Left ventricle myocardium inferior (tissue), 1 donor: ENCODE data around the gene AP2A2. TPM values are rescaled to one million over a fixed set of nuclear protein-coding genes. Genes with fewer than 3 reads are reported as not detected.

Source experiments
- DNase-seq: peaks from one replicate; pipeline ENCODE4 v3.0.0-alpha.2; 2020
- H3K27ac ChIP-seq: fragments of 200-600 bp; replicated peaks from 2 replicates; pipeline ENCODE4 v1.8.0; 2021
- H3K27me3 ChIP-seq: fragments of 200-600 bp; 2 replicates; pipeline ENCODE4 v1.8.0; 2021; ENCODE audit warnings: low read depth
- H3K36me3 ChIP-seq: fragments of 200-600 bp; 2 replicates; pipeline ENCODE4 v1.8.0; 2021
- H3K4me1 ChIP-seq: fragments of 200-600 bp; 2 replicates; pipeline ENCODE4 v1.8.0; 2021
- H3K4me3 ChIP-seq: fragments of 200-600 bp; 2 replicates; pipeline ENCODE4 v1.8.0; 2021; ENCODE audit warnings: mild to moderate bottlenecking, moderate library complexity
- H3K9me3 ChIP-seq: fragments of 200-600 bp; replicated peaks from 2 replicates; pipeline ENCODE4 v1.8.0; 2021
- intact Hi-C: fragments of 100-400 bp; cut with micrococcal nuclease; formaldehyde crosslinking; loops from one replicate; pipeline ENCODE4 v1.11.0; 2022
- total RNA-seq: library from RNA; stranded (reverse); fragmentation: NEBNext Ultra II Directional; extraction: Animal tissue kit (Norgen Biotek cat#: 25700); gene quantifications from one replicate; pipeline ENCODE4 v1.2.1, GENCODE V29; 2021
- TF ChIP-seq, protein P1 (sequence below): fragments of 200-600 bp; IDR thresholded peaks from 2 replicates; pipeline ENCODE4 v1.8.0; 2021; ENCODE audit warnings: antibody characterized with exemption, mild to moderate bottlenecking, borderline replicate concordance
- donor health status: DM: no; HTN: yes; CAD: no; lungs with severe emphysema.

Gene AP2A2
- total RNA-seq, 1 donor from 2014 or later, result 41.4 TPM

DNA sequence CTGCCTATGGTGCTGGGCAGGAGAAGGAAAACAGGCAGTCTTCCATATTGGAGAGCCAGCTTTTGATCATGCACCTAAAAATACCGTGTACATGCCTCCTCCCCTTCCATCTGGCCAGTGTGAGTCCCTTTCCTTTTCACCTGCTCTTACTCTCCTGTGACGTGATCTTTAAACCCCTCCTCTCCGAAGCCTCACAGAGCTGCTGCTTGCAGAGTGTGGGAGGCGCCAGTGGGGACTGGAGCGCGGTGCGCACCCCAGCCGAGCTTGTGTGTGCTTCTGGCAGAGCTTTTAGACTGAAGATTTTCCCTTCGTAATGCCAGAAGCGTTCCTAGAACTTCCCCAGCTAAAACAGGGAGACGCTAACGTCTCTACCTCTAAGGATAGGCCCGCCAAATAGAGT, 81.1 kb downstream of the AP2A2 start:
- intact Hi-C loops, result no loop called here
- no peaks in the 10 kb centered on the region for H3K27me3 ChIP-seq
- H3K9me3 ChIP-seq, result no peaks in the 10 kb centered on the region
- peaks cover 14% of the 10 kb centered on the region for H3K4me1 ChIP-seq
- H3K4me3 ChIP-seq, result no peak overlapping the region
- peaks cover 84% of the 10 kb centered on the region for H3K36me3 ChIP-seq
- no peak for DNase-seq
- peak overlapping the region; percentile 4 for H3K27ac ChIP-seq
- TF ChIP-seq, protein P1, sequence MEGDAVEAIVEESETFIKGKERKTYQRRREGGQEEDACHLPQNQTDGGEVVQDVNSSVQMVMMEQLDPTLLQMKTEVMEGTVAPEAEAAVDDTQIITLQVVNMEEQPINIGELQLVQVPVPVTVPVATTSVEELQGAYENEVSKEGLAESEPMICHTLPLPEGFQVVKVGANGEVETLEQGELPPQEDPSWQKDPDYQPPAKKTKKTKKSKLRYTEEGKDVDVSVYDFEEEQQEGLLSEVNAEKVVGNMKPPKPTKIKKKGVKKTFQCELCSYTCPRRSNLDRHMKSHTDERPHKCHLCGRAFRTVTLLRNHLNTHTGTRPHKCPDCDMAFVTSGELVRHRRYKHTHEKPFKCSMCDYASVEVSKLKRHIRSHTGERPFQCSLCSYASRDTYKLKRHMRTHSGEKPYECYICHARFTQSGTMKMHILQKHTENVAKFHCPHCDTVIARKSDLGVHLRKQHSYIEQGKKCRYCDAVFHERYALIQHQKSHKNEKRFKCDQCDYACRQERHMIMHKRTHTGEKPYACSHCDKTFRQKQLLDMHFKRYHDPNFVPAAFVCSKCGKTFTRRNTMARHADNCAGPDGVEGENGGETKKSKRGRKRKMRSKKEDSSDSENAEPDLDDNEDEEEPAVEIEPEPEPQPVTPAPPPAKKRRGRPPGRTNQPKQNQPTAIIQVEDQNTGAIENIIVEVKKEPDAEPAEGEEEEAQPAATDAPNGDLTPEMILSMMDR, result no peak

DNA sequence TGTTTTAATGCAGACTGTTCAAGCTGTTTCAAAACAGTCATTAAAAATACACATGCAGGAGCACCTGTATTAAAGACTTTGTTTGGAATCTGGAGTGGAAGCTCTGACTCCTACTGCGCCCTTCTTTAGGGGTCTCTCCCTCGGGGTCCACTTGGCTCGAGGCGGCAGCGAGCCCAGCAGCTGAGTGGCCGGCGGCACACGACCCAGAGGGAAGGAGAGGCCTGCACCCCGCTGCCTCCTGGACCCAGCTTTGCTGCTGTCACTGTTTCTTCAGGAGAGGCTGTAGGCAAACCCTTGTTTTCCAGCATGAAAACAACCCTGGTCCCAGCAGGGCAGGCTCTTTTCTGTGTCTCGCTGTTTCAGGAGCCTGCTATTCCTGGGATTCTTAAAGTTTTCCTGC, 81.6 kb downstream of the AP2A2 start:
- Histone ChIP-seq H3K4me3 (no peak overlapping the region), H3K27me3 (no peaks in the 10 kb centered on the region), H3K4me1 (peaks cover 14% of the 10 kb centered on the region), H3K9me3 (no peaks in the 10 kb centered on the region), H3K27ac (no peak overlapping the region), H3K36me3 (peaks cover 84% of the 10 kb centered on the region)
- TF ChIP-seq, protein P1, result no peak
- intact Hi-C loops, result no loop called here
- no peak for DNase-seq

DNA sequence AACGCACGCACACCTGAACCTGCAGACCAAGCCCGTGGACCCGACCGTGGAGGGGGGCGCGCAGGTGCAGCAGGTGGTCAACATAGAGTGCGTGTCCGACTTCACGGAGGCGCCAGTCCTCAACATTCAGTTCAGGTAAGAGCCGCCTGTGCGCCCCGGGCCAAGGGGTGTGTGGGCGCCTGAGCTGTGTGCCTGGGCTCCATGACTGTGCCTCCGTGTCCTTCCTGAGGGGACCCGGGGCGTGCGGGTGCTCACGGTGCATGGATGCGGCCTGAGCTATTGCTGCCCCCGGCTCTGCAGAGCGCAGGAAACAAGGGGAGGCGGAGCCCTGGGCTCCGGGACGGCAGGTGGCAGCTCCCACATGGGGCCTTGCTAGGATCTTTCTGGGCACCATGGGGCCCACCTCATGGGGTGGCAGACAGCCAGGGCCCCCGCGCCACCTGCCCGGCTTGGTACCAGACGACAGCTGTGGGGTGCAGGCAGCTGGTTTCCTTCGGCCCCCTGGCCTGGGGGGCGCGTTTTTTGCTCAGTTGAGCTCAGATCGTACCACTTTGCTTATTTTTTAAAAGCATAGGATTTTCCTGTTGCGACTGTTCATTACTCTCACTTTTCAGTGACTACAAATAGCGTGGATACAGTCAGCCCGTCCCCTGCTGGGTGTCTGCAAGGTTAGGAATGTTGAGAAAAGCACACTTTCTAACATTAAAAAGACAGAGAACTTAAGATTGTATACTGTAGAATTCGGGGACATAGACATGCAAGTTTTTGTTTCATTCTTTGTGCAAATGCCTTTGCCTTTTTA, 82.5 kb downstream of the AP2A2 start:
- TF ChIP-seq, protein P1, result no peak
- H3K4me3 ChIP-seq, result no peak overlapping the region
- intact Hi-C loops, result no loop called here
- no peaks in the 10 kb centered on the region for H3K27me3 ChIP-seq
- H3K4me1 ChIP-seq, result peaks cover 14% of the 10 kb centered on the region
- no peak overlapping the region for H3K27ac ChIP-seq
- no peak for DNase-seq
- no peaks in the 10 kb centered on the region for H3K9me3 ChIP-seq
- H3K36me3 ChIP-seq, result peaks cover 77% of the 10 kb centered on the region

DNA sequence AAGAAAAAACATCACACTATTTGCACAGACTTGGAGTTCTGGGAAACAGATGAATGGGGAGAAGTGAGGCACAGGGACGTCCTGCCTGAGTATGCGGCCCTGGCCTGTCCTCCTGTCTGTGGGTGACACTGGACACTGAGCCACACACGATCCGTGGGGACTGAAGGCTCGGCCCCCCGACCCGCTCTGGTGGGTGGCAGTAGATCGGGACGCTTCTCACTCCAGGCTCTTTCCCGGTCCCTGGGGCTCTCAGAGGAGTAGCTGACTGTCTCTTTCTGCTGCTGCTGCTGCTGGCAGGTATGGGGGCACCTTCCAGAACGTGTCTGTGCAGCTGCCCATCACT, 83.1 kb downstream of the AP2A2 start:
- Histone ChIP-seq H3K27ac (no peak overlapping the region), H3K9me3 (no peaks in the 10 kb centered on the region), H3K27me3 (no peaks in the 10 kb centered on the region), H3K4me3 (no peak overlapping the region), H3K4me1 (peaks cover 14% of the 10 kb centered on the region), H3K36me3 (peaks cover 77% of the 10 kb centered on the region)
- intact Hi-C loops, result no loop called here
- DNase-seq, result no peak
- TF ChIP-seq, protein P1, result no peak

DNA sequence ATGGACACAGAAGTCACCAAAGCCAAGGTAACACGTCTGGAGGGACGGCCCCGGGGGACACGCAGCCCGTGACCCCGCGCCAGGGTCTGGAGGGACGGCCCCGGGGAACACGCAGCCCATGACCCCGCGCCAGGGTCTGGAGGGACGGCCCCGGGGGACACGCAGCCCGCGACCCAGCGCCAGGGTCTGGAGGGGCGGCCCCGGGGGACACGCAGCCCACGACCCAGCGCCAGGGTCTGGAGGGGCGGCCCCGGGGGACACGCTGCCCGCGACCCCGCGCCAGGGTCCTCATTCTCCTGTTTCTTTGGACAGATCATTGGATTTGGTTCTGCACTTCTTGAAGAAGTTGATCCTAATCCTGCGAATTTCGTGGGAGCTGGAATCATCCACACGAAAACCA, 83.7 kb downstream of the AP2A2 start:
- Histone ChIP-seq H3K4me1 (peaks cover 14% of the 10 kb centered on the region), H3K4me3 (no peak overlapping the region), H3K36me3 (peaks cover 74% of the 10 kb centered on the region), H3K27ac (no peak overlapping the region), H3K27me3 (no peaks in the 10 kb centered on the region), H3K9me3 (no peaks in the 10 kb centered on the region)
- TF ChIP-seq, protein P1, result no peak
- intact Hi-C loops, result no loop called here
- no peak for DNase-seq
